GM12874 (cell line): ENCODE measurements around the gene TXNRD1.

ENCODE experiments used
- TF ChIP-seq, protein P1 (sequence below): IDR thresholded peaks from 2 replicates; pipeline ENCODE4 v1.5.1; 2011; ENCODE audit warnings: low read depth, mild to moderate bottlenecking, control low read depth, low read length, moderate library complexity; ENCODE audit not compliant: insufficient read depth

TXNRD1 gene

DNA sequence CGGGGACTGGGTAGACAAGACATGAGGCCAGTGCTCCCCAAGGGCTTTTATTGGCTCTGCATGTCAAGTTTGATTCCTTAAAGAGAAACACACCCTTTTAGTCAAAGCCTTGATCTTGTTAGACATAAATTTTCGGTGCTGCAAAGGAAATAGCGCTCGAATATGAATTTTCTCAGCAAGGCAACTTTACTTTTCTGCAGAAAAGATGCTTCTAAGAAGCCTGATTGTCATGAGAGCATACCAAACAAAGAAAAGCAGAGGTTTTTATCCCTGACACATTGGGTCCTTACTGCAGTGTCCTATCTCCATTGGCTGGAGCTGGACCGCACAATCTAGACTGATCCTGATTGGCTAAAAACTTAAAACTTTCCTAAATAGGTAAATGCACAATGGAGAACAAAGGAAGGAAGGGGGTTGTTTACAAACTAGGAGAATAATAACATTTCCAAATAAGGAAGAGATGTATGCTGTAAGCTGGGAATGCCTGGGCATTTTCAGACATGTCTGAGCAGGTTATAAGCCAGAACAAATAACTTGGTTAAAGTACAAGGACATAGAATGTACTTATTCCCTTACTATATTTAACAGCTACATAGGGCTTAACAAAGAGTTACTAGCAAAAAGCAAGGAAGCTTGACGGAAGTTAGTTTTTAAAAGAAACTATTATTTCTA is 17.2 kb downstream of the TXNRD1 start:
- TF ChIP-seq, protein P1, sequence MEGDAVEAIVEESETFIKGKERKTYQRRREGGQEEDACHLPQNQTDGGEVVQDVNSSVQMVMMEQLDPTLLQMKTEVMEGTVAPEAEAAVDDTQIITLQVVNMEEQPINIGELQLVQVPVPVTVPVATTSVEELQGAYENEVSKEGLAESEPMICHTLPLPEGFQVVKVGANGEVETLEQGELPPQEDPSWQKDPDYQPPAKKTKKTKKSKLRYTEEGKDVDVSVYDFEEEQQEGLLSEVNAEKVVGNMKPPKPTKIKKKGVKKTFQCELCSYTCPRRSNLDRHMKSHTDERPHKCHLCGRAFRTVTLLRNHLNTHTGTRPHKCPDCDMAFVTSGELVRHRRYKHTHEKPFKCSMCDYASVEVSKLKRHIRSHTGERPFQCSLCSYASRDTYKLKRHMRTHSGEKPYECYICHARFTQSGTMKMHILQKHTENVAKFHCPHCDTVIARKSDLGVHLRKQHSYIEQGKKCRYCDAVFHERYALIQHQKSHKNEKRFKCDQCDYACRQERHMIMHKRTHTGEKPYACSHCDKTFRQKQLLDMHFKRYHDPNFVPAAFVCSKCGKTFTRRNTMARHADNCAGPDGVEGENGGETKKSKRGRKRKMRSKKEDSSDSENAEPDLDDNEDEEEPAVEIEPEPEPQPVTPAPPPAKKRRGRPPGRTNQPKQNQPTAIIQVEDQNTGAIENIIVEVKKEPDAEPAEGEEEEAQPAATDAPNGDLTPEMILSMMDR: no peak

DNA sequence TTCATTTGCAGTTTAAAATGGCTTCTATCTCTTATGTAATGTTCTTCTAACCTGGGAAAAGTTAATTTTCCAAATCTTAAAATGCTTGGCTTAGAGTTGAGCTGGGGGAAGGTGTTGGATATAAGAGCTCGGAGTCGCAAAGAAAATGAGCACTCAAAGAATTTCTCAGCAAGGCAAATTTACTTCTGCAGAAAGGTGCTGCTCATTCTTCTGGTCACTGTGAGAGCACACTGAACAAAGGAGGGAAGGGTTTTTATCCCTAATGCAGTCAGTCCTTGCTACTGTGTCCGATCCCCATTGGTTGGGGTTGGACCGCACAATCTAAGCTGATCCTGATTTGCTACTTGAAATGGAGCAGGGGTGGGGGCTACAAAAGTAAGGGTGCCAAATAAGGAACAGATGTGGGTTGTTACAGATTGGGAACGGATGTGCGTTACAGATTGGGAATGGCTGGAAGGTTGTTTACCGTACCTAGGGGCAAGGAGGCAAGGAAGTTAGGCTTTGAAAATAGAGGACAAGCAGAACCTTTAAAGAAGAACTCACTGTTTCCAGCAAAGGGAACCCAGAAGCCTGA is 19.4 kb downstream of the TXNRD1 start:
- TF ChIP-seq, protein P1: no peak

DNA sequence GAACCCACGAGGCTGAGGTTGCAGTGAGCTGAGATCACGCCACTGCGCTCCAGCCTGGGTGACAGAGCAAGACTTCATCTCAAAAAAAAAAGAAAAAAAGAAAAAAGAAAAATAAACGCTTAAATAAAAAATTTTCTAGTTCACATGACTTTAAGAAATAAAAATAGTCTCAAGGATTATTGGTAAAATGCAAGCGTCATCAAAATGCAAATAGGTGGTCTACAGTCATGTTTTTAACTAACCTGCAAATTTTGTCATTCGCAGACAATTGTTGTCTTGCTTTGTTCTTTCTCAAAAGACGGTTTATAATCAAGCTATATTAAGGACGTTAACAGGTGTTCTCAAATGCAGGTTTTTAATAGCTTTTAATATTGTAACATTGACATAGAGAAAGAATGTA is 22.4 kb downstream of the TXNRD1 start:
- TF ChIP-seq, protein P1: no peak

DNA sequence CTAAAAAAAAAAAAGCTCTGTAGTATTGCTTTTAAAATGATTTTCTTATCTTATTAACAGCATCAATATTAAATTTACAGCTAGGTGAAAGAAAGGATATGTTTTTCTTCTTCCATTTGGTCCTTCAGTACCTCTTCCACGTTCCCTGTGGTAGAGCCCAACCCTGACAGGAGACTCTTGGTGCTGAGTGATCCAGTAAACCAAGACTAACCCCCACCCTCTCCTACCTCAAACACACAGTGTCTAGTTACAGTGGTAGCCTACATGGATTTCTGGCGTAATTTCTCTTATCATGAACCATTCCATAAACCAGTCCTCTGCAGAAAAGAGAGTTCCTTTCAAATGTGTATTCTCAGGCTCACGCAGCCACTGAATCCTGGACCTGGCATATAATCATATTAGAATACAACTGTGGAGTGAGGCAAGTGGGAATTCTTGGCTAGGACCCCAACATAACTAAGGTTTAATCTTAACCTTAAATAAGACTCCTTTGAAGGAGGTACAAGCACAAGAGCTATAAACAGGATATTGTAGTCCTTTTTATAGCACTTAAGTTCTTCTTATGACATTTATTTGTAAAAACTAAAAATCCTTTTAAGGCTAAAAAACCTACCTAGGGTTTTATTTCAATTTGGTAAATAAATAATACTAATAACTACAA is 27.1 kb downstream of the TXNRD1 start:
- TF ChIP-seq, protein P1: no peak

DNA sequence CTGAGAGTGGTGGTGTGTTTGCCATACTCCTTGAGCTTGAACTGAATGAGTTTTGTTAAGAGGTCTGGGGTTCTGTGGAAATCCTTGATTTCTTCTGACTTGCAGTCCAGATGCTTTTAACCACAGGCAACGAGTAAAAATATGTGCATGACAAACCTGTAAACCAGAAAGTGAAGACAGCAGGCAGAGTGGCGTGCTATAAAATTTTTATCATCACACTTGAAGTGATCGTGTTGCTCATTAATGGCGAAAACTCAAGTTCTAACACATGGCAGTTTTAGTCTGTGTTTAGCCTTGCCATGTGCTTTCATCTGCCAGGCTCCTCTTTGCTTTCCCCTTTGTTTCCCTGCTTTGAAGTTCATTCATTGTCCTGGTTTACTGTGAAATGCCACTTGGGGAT is 28.0 kb downstream of the TXNRD1 start:
- TF ChIP-seq, protein P1: no peak

DNA sequence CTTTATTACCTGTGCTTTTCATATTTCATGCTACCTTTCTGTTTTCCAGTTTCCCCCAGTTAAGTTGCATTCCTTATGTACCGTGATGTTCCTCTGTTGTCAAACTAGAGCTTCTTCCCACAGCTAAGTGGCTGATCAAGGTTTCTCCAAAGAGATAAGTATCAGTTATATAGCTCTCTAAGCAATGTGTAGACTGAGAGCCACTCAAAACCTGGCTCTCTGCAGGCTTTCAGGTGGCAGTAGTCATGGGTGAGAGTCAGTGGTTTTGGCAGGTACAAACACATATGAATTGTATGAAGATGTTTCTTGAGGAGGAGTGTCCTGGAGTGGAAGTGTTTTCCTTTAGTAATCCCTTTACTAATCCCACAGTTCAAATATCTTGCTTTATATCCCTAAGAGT is 28.4 kb downstream of the TXNRD1 start:
- TF ChIP-seq, protein P1: no peak

DNA sequence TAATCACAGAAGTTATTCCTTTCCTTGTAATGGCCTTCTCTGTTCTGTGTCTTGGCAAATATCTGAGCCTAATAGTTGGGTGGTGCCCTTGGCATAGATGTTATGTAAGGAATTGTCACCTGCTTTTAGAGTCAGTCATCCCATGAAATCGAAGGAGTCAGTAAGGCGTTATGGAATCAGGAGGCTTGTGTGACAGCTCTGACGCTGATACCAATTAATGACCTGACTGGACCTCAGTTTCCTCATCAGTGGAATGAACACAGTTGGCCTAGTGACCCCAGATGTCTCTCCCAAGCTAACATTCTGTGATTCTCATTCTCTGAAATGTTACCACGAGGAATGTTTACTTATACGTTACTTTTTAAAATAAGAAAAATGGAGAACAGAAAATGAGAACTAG is 32.1 kb downstream of the TXNRD1 start:
- TF ChIP-seq, protein P1: no peak
